ENCODE results near the gene ACY1. TPM values are rescaled to one million over a fixed set of nuclear protein-coding genes. Genes with fewer than 3 reads are reported as not detected.

Gene ACY1
- total and polyA plus RNA-seq, 10 of the 15 experiments (the other 5 are each of a cell fraction or from before 2014, with no cell fraction given), result 18.5 to 42.2 (median 27.8) TPM

GRCh38 chr3:51970606-51971300, 12.6 kb upstream of the ACY1 start:
- Histone ChIP-seq H2AFZ (ENCODE audit: control insufficient read depth, low read depth, low read length) (no peak overlapping the region), H3K9me3 (replicated peaks; ENCODE audit: control insufficient read depth, insufficient read depth, low read length) (no peaks in the 10 kb centered on the region), H3K4me2 (ENCODE audit: control insufficient read depth, insufficient read depth) (no peak overlapping the region), H3K79me2 (ENCODE audit: control insufficient read depth, insufficient read depth, low read length) (peaks cover 5% of the 10 kb centered on the region; the same call in 1 of the 2 replicates), H3K4me3 (no peak overlapping the region), H3K36me3 (ENCODE audit: control insufficient read depth in 2 of 2, insufficient read depth in 2 of 2, low read length in 1 of 2) (no peaks in the 10 kb centered on the region), H3K9ac (ENCODE audit: control insufficient read depth, insufficient read depth, low read length) (no peak overlapping the region), H4K20me1 (ENCODE audit: control insufficient read depth, insufficient read depth) (no peaks in the 10 kb centered on the region), H3K4me1 (ENCODE audit: control insufficient read depth, insufficient read depth, low read length) (peaks cover 18% of the 10 kb centered on the region), H3K27me3 (replicated peaks in 1 of 2; ENCODE audit: control insufficient read depth in 2 of 2, insufficient read depth in 2 of 2, low read length in 1 of 2) (no peaks in the 10 kb centered on the region), H3K27ac (ENCODE audit: control insufficient read depth, insufficient read depth) (no peak overlapping the region)
- WGBS (ENCODE audit: insufficient coverage, insufficient replicate concordance, low lambda C conversion rate, missing lambda C conversion rate), result 63% methylated on average over 6 of the region's 6 CpGs
- intact Hi-C loops (cut with micrococcal nuclease; ENCODE audit: unreplicated experiment) (no loop called here), in situ Hi-C loops (cut with MboI) (no loop called here)
- TF ChIP-seq WRNIP1 (IDR thresholded peaks at IDR 0.05; ENCODE audit: borderline replicate concordance, low read depth, low read length), result no peak
- no peak for TF ChIP-seq PAX8 (IDR thresholded peaks at IDR 0.05)
- DNase-seq (ENCODE audit: low read depth, low spot score) (no peak), ATAC-seq (no peak), FAIRE-seq (no peak)
- ChIA-PET SMC1A (ENCODE audit: uncharacterized antibody, unreplicated experiment) (interaction anchor here (5.2 kb wide), 1 partner anchor 29 kb away, joined by 33 read pairs; the partner anchor contains the start of genes PARP3 and RRP9), CTCF (interaction anchor here (1.1 to 1.8 kb wide), 2 partner anchors 28 to 50 kb away, joined by 3 to 7 read pairs; no protein-coding TSS in a partner anchor), RAD21 (ENCODE audit: unreplicated experiment) (no interaction called here), POLR2A (no interaction called here)
- BruUV-seq (replicated peaks), result no TSS peak

- intact Hi-C loops (cut with micrococcal nuclease; ENCODE audit: unreplicated experiment), result no loop called here
- Histone ChIP-seq H3K4me2 (ENCODE audit: control insufficient read depth, insufficient read depth) (no peak overlapping the region), H3K4me1 (ENCODE audit: control insufficient read depth, insufficient read depth, low read length) (peaks cover 20% of the 10 kb centered on the region), H3K27ac (ENCODE audit: control insufficient read depth, insufficient read depth) (no peak overlapping the region), H3K36me3 (ENCODE audit: control insufficient read depth in 2 of 2, insufficient read depth in 2 of 2, low read length in 1 of 2) (no peaks in the 10 kb centered on the region), H3K9ac (ENCODE audit: control insufficient read depth, insufficient read depth, low read length) (no peak overlapping the region), H2AFZ (ENCODE audit: control insufficient read depth, low read depth, low read length) (no peak overlapping the region), H3K4me3 (no peak overlapping the region), H3K27me3 (replicated peaks in 1 of 2; ENCODE audit: control insufficient read depth in 2 of 2, insufficient read depth in 2 of 2, low read length in 1 of 2) (no peaks in the 10 kb centered on the region), H3K79me2 (ENCODE audit: control insufficient read depth, insufficient read depth, low read length) (peaks cover 5% of the 10 kb centered on the region; the same call in 1 of the 2 replicates), H3K9me3 (replicated peaks; ENCODE audit: control insufficient read depth, insufficient read depth, low read length) (no peaks in the 10 kb centered on the region), H4K20me1 (ENCODE audit: control insufficient read depth, insufficient read depth) (no peaks in the 10 kb centered on the region)
- in situ Hi-C loops (cut with MboI), result no loop called here
- ATAC-seq (no peak), FAIRE-seq (no peak), DNase-seq (ENCODE audit: low read depth, low spot score) (no peak)
- ChIA-PET CTCF (interaction anchor here (1.8 kb wide), 1 partner anchor 28 kb away, joined by 7 read pairs; no protein-coding TSS in a partner anchor), SMC1A (ENCODE audit: uncharacterized antibody, unreplicated experiment) (interaction anchor here (5.2 kb wide), 1 partner anchor 29 kb away, joined by 33 read pairs; the partner anchor contains the start of genes PARP3 and RRP9), RAD21 (ENCODE audit: unreplicated experiment) (no interaction called here), POLR2A (no interaction called here)
- WGBS (ENCODE audit: insufficient coverage, insufficient replicate concordance, low lambda C conversion rate, missing lambda C conversion rate), result 91% methylated on average over 11 of the region's 11 CpGs
- no TSS peak for BruUV-seq (replicated peaks)
- TF ChIP-seq CEBPZ (IDR thresholded peaks at IDR 0.05; ENCODE audit: low read depth, low read length) (no peak), POLR2AphosphoS5 (IDR thresholded peaks at IDR 0.05; ENCODE audit: low read length) (no peak), ZBTB4 (CRISPR knock-in tag; IDR thresholded peaks at IDR 0.05) (no peak), ZBTB33 (IDR thresholded peaks at IDR 0.05) (no peak), HCFC1 (IDR thresholded peaks at IDR 0.05; ENCODE audit: low read length) (no peak), SMARCA5 (IDR thresholded peaks at IDR 0.05) (no peak)
Measured at GRCh38 chr3:51971350-51971749, 12.0 kb upstream of the ACY1 start.

All from GM12878 (cell line).